Vein endothelial cell (primary cell): ENCODE measurements around the gene GNPTG. TPM values are rescaled to one million over a fixed set of nuclear protein-coding genes. Genes with fewer than 3 reads are reported as not detected.

Experiments used
- total RNA-seq: library from RNA; depleted of rRNA; stranded (reverse); fragments of >200 nt; gene quantifications from 2 replicates; pipeline ENCODE4 v1.2.3, GENCODE V29; 2012

GNPTG gene
- total RNA-seq = 26.6 and 30.1 TPM in 2 replicates

DNA sequence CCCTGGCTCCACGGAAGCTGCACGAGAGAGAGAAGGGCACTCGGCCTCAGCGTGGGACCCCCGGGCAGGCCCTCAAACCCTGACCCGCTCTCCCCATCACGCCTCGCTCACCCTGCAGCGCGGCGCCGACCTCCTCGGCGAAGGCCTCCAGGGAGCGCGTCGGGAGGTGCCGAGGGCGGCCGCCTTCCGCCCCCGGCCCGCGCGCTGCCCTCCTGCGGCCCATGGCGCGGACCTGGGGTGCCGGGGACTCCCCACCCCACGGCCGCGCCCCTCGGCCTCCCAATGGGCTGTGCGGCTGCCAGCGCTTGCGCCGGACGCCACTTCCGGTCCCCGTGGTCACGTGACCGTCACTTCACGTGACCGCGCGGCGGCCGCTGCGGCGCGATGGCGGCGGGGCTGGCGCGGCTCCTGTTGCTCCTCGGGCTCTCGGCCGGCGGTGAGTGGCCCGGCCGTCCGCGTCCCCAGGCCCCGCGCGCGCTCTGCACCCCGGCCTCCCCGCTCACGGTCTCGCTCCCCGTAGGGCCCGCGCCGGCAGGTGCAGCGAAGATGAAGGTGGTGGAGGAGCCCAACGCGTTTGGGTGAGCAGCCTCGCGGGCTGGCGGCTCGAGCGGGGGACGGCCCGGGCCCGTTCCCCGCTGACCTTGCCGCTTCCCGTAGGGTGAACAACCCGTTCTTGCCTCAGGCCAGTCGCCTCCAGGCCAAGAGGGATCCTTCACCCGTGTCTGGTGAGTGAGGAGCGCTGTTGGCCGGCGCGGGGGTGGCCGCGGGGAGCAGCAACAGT is at the start of gene GNPTG, which contains the start of gene TSR3:
GNPTG (plus strand) TSS at position 350 of the 781 bp plus-strand sequence; CDS start at position 385, 35 bp downstream.
TSR3 (minus strand) TSS at position 297 of the 781 bp plus-strand sequence; CDS start at position 223, 74 bp downstream.

DNA sequence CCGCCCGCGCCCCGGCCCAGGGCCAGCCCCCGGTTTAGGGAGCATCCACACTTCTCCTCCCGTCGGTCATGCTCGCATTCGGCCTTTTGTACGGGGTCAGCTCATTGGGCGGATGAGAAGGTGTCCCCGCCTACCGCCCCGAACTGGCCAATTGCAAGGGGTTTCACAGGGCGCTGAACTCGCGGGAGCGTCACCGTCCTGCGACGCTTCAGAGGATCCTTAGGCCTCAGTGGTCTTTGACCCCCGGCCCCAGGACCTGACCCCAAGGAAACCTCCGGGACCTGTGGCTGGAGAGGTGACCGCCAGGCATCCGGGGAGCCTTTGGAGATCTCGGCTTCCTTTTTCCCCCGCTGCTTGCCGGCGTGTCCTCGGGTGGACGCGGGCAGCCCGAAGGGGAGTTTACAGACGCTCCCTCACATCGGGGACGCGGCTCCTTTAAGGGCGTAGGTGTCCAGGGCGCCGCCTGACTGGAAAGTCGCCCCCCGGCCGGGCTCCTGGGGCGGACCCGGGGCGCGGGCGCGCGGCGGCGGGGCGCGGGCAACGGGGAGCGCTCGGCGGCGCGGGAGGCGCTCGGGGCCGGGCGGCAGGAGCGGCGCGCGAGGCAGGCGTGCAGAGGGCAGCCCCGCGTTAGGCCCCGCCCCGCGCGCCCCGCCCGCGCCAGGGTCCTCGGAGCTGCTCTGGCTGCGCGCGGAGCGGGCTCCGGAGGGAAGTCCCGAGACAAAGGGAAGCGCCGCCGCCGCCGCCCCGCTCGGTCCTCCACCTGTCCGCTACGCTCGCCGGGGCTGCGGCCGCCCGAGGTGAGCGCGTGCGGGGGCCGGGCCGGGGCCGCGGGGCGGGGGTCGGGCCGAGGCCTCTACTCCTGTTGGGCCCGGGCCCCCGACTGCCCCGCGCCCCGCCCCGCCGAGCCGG is 42.5 kb upstream of the GNPTG start, which contains the start of gene UBE2I:
UBE2I (plus strand) TSS at position 660 of the 909 bp plus-strand sequence. CDS start 4,395 bp downstream, outside the sequence.

DNA sequence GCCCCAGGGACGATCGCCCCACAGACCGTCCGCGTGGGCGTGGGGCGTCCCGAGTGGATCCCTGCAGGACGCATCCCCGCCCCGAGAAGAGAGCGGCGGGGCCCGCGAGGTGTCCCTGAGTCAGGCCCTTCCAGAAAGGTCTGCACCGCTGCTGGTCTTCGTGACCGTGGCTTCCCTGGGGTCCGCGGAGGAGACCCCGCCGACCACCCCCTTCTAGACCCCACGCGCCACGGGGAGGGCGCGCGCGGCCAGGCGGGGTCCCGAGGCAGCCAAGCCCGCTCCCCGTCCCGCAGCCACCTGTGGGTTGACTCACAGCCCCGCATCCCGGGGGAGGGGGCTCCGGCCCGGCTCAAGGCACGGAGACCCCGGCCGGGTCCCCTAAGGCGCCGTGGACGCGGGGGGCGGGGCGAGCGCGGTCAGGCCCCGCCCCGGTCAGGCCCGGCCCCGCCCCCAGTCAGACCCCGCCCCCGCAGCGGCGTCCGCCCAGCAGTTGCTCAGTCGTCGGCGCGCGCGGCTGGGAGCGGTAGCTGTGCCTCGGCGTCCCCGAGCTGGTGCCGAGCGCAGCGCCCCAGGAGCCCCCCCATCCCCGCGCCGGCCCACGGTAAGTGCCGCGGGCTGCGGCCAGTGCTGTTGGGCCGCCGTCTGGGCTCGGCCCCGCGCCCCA is 18.4 kb upstream of the GNPTG start, which contains the start of gene BAIAP3:
BAIAP3 (plus strand) TSS at position 497 of the 664 bp plus-strand sequence. CDS start 4,905 bp downstream, outside the sequence.

Other genes starting within 250 kb of the GNPTG start
- gene CACNA1H, start 198.8 kb upstream of the GNPTG start, total RNA-seq = under 0.01 TPM in 2 replicates
- gene TPSG1, start 126.7 kb upstream of the GNPTG start, total RNA-seq = not detected in 2 replicates
- gene TPSB2, start 121.7 kb upstream of the GNPTG start, total RNA-seq = not detected in 2 replicates
- not detected in 2 replicates for gene TPSAB1, start 111.2 kb upstream of the GNPTG start, total RNA-seq
- gene TPSD1, start 95.9 kb upstream of the GNPTG start, total RNA-seq = not detected in 2 replicates
- gene UBE2I, start 42.3 kb upstream of the GNPTG start, total RNA-seq = 69.9 and 73.2 TPM in 2 replicates
- gene BAIAP3, start 18.3 kb upstream of the GNPTG start, total RNA-seq = 0.67 and 0.98 TPM in 2 replicates
- gene TSR3, start 53 bp upstream of the GNPTG start, total RNA-seq = 51.9 and 69.6 TPM in 2 replicates
- gene UNKL, start 62.8 kb downstream of the GNPTG start, total RNA-seq = 11.4 and 15.9 TPM in 2 replicates
- gene UQCC4, start 68.8 kb downstream of the GNPTG start, total RNA-seq = 12.7 and 15.4 TPM in 2 replicates
- gene PERCC1, start 79.1 kb downstream of the GNPTG start, total RNA-seq = 0.19 TPM in 1 of 2 replicates, not detected in the other
- gene CCDC154, start 92.6 kb downstream of the GNPTG start, total RNA-seq = under 0.01 and 0.10 TPM in 2 replicates
- 57.7 and 96.7 TPM in 2 replicates for gene CLCN7, start 123.1 kb downstream of the GNPTG start, total RNA-seq
- gene PTX4, start 137.0 kb downstream of the GNPTG start, total RNA-seq = 0.19 TPM in 1 of 2 replicates, not detected in the other
- gene TELO2, start 141.4 kb downstream of the GNPTG start, total RNA-seq = 27.9 and 32.3 TPM in 2 replicates
- 39.1 and 47.4 TPM in 2 replicates for gene TMEM204, start 181.7 kb downstream of the GNPTG start, total RNA-seq